RCC 7860 (cell line): ENCODE measurements around the gene TAF11L13.

ENCODE experiments used
- DNase-seq: peaks from one replicate; pipeline ENCODE4 v3.0.0-alpha.2; 2015; ENCODE audit warnings: low spot score
- FAIRE-seq: peaks from 2 replicates; lab custom pipeline; 2012; peaks lifted over from hg19 to GRCh38; lab: Jason Lieb, UNC

The TAF11L13 gene

DNA sequence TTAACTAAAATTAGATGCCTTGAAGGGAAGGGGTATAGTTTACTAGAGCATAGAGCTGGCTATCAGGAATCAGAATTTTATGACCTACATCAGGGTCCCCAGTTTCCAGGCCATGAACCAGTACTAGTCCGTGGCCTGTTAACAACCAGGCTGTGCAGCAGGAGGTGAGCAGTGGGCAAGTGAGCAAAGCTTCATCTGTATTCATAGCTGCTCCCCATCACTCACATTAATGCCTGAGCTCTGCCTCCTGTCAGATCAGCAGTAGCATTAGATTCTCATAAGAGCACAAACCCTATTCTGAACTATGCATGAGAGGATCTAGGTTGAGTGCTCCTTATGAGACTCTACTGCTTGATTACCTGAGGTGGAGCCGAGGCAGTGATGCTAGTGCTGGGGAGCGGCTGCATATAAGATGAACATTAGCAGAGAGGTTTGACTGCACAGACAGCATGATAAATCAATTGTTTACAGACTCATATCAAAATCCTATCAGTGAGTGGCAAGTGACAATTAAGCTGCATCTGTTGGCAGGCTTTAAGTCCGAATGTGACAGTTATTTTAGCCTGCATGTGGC lies 47.0 kb downstream of the TAF11L13 start:
- no peak for FAIRE-seq
- no peak for DNase-seq

DNA sequence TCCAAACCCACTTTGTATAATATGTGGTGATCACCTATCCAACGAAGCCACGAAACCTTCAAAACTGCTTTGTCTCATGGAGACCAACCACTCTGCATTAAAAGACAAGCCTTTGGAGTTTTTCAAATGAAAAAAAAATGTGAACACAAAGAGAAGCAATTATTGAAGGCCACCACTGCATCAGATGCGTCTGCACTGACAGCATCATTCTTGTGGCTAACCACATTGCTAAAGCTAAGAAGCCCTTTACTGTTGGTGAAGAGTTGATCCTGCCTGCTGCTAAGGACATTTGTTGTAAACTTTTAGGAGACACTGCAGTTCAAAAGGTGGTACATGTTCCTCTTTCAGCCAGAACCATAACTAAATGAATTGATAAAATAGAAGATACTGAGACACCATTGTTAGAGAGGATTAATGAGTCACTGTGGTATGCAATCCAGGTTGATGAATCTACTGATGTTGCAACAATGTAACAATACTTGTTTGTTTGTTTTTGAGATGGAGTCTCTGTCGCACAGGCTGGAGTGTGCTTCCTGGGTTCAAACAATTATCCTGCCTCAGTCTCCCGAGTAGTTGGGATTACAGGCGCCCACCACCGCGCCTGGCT lies 47.8 kb downstream of the TAF11L13 start:
- DNase-seq (no peak), FAIRE-seq (no peak)

DNA sequence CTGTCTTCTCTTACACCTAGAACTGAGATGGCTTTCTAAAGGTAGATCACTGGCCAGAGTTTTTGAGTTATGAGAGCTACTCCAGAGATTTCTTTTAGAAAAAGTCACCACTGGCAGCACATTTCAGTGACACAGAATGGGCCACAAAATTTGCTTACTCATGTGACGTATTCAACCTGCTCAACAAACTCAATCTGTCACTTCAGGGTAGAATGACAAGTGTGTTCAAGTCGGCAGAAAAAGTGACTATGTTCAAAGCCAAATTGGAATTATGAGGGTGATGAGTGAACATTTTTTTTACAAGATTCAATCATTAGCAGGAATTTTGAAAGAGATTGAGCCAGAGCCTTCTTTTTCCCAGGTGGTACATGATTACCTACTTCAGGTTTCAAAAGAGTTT lies 48.8 kb downstream of the TAF11L13 start:
- no peak for DNase-seq
- no peak for FAIRE-seq
